Hematopoietic multipotent progenitor cell treated with erythropoietin and hydrocortisone succinate and interleukin-3 and kit ligand, for 15 days (in vitro differentiated cells): ENCODE results near the gene TRAF6.
"Not testable (repeated sequence)": the region's sequence is repeated elsewhere in the genome, so short reads cannot be mapped to it uniquely, and the experiment has no call there.

Experiments used
- DNase-seq: peaks from one replicate; pipeline ENCODE4 v3.0.0-alpha.2; 2015; ENCODE audit warnings: low spot score

TRAF6 gene, protein sequence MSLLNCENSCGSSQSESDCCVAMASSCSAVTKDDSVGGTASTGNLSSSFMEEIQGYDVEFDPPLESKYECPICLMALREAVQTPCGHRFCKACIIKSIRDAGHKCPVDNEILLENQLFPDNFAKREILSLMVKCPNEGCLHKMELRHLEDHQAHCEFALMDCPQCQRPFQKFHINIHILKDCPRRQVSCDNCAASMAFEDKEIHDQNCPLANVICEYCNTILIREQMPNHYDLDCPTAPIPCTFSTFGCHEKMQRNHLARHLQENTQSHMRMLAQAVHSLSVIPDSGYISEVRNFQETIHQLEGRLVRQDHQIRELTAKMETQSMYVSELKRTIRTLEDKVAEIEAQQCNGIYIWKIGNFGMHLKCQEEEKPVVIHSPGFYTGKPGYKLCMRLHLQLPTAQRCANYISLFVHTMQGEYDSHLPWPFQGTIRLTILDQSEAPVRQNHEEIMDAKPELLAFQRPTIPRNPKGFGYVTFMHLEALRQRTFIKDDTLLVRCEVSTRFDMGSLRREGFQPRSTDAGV

DNA sequence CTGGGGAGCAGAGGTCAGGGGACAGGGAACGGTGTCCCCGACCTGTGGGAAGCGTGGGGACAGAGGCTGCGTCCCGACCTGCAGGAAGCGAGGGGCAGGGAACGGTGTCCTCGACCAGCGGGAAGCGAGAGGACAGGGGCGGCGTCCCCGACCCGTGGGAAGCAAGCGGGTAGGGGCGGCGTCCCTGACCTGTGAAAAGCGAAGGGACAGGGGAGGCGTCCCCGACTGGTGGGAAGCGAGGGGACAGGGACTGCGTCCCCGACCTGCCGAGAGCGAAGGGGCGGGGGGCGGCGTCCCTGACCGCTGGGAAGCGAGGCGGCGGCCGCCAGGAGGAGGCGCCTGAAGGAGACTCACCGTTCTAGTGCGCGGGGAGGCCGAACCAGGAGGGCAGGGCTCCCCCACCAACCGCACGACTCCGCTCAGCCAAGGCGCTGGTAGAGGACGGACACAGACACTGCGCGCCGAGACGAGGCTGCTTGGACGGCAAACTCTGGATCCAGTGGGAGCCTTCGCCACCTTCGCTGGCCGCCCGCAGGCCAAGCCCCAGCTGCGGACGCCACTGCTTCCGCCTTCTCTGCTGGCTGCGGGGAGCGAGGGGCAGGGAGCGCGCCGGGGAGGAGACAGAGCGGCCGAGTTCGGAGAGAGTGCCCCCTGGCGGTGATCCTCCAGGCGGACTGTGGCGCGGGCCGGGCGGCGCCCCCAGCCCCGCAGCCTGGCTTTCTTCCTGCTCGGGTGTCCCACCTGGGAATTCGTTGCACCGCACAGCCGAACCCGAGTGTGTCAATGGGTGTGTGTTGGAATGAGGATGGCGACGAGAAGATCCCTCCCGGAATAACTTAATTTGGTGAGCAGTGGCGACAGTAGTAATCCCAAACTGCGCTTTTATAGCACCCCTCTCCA lies at the start of gene TRAF6:
Gene TRAF6 (minus strand): TSS at position 579 of the 900 bp plus-strand sequence. CDS start 8,757 bp downstream, outside the sequence.
- DNase-seq = peak; percentile 86

DNA sequence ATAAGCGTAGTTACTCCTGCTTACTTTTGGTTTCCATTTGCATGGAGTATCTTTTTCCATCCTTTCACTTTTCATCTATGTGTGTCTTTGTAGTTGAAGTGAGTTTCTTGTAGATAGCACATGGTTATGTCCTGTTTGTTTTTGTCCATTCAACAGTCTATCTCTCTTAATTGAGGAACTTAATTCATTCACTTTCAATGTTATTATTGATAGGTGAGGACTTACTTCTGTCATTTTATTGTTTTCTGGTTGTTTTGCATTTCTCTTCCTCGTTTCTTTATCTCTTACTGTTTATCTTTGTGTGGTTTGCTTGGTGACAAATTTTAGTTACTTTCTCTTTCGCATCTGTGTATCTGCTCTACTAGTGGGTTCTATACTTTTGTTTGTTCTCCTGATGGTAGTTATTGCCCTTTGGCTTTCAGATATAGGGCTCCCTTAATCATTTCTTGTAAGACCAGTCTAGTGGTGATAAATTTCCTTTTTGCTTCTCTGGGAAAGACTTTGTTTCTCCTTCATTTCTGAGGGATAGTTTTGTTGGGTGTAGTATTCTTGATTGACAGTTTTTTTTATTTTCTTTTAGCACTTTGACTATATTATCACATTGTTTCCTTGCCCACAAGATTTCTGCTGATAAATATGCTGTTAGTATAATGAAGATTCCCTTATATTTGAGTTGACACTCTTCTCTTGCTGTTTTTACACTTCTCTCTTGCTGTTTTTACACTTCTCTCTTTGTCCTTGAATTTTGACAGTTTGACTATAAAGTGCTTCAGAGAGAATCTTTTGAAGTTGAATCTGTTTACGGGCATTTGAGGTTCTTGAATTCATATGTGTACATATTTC lies 48.7 kb upstream of the TRAF6 start:
- DNase-seq = no peak

DNA sequence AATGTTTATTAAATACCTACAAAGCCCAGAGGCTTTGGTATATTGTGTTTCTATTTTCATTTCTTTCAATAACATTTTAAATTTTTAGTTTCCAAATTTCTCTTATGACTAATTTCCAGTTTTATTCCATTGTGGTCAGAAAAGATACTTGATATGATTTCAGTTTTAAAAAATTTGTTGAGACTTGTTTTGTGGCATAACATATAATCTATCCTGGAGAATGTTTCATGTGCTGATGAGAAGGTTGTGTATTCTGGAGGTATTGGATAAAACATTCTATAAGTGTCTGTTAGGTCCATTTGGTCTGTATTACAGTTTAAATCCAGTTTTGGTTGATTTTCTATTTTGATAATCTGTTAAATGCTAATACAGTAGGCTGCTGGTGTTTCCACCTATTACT lies 47.9 kb upstream of the TRAF6 start:
- DNase-seq = no peak

DNA sequence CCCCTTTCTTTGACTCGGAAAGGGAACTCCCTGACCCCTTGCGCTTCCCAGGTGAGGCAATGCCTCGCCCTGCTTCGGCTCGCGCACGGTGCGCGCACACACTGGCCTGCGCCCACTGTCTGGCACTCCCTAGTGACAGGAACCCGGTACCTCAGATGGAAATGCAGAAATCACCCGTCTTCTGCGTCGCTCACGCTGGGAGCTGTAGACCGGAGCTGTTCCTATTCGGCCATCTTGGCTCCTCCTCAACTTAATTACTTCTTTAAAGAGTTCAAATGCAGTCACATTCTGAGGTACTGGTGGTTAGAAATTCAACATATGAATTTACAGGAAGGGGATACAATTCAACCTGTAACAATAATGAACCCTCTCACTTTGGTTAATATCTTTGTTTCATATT lies 47.3 kb upstream of the TRAF6 start:
- not testable (repeated sequence) for DNase-seq

DNA sequence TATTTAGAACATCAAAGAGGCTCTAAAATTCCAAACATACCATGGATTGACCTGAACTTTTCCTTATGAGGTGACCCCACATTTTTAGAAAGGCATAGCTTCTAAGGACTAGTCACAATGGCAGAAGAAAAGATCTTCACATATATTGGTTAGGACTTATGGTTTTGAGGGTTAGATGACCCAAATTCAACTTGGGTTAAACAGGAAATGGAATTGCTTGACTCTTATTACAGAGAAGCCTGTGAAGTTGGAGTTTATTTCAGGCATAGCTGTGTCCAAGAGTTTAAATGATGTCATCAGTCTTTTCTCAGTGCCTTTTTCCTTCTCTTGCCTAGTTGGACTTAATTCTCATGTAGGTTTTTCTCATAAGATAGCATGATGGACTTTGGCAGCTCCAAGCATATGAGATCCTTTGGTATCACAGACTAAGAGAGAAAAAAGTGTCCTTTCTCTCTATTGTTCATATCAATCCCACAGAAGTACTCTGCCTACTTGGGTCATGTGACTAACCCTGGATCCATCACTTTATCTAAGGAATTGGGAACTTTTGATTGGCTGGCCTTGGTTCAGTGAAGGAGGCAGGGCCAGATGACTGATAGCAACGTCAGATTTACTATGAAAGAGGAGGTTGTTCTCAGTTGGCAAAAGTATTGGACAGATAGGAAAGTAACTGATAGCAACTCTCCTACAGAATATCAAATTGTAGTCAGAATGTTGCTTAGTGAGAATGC lies 40.5 kb upstream of the TRAF6 start:
- no peak for DNase-seq

DNA sequence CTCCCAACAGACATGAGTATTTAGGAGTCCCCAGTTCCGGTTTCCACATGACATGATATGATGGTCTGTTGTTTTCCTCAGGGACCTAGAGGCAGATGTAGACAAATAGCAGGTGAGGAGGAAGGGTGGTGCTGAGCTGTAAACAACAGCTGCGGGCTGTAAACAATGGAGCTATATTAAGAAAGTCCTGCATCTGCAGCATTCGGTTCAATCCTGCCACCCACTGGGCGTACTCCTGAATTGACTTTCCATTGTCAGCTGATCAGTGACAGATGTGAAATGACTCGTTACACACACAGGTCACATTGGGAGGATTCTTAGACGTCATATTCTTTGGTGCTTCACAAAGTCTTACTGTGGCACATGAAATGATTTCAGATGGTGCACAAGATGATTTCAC lies 30.9 kb upstream of the TRAF6 start:
- DNase-seq = no peak

DNA sequence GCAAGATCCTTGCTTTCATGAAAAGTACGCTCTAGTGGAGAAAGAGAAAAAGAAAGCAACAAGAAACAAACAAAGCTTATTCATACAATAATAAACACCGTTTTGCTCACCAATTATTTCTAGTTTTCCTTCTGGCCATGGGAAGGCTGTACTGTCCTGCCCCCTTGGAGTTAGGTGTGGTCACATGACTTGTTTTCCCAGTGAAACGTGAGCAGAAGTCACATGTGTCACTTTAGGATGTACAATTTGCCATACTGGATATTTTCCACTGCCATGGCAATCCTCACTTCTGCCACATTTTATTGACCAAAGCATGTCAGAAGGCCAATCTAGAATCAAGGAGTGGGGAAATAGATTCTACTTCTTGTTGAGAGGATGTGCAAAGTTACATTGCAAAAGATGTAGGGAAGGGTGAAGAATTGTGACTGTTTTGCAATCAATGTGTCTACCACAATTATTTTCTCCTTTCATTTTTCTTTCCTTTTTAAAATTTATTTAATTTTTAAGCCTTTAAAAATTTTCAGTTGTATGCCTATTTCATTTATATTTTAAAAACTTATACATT lies 24.3 kb upstream of the TRAF6 start:
- no peak for DNase-seq

DNA sequence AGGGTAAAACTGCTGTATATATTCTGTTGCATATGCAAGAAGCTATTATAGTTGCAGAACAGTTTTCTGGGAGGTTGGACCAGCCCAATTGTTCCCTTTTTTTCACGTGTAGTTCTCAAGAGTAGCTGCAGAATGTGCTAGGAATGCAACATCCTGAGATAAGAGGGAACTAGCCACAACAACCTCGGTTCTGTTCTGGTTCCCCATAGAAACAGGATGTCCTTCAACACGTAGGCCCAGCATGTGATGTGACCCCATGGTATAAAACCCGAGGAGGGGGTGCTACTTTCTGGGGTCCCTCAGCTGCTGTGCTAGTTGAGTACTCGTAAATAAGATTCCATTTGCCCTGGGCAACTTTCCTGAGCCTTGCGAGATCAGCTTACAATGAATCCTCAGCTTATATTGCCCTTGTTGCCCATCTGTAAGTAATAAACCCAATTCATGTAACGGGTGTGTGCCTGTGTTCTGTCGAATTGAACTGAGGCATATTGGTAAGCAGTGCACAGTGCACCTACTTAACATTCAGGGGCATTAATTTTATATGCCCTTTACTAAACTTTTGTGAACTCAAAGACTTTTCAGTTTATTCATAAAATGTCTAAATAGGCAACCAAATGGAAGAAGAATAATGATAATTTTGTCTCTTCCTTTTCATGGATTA lies 23.0 kb upstream of the TRAF6 start:
- DNase-seq = no peak

DNA sequence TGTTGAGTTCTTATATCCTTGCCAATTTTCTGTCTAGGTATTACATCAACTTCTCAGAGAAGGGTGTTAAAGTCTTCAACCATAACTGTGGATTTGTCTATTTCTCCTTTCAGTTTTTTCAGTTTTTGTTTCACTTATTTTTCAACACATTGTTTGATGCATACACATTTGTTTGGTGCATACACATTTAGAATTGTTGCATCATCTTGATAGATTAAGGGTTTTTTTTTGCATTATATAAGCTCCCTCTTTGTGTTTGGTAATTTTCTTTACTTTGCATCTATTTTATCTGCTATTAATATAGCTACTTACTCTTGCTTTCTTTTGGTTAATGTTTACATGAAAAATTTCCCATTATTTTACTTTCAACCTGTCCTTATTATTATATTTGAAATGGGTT lies 20.8 kb upstream of the TRAF6 start:
- no peak for DNase-seq

DNA sequence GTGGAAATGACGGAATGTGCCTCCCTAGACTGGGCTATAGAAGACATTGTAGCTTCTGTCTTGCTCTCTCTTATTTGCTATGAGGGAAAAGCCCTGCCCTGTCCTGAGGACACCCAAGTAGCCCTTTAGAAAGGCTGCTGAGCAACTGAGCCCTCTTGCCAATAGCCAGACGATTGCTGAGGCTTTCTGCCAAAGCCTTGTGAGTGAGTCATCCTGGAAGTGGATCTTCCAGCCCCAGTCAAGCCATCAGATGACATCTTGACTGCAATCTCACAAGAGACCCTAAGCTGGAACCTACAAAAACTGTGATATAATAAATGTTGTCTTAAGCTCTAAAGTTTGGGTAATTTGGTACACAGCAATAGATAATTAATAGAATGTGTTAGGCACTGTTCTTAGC lies 3.9 kb upstream of the TRAF6 start:
- DNase-seq = no peak

DNA sequence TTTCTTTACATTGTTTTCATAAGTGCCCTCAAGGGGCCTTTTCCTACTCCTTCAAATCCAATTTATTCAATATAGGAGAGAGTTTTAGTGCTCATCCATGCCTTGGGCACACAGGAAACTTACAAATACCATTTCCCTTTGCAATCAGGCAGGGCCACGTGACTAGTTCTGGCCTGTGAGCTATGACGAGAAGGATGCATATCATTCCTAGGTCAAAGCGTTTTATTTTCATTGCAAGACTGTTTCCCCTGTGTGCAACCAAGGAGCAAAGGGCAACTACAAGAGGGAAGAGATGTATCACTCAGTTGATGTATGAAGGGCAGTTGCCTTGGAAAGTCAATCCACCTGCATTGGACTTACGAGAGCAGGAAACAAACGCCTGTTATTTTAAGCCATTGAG lies 1.9 kb upstream of the TRAF6 start:
- DNase-seq = no peak

DNA sequence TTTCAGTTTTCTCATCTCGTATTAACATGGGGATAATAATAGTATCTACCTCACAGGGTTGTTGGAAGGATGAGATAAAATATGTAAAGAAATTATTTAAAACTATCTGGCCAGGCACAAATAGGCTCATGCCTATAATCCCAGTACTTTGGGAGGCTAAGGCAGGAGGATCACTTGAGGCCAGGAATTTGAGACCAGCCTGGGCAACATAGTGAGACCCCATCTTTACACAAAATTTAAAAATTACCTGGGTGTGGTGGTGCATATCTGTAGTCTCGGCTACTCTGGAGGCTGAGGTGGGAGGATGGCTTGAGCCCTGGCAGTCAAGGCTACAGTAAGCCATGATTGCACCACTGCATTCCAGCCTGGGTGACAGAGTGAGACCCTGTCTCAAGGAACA lies 990 bp upstream of the TRAF6 start:
- not testable (repeated sequence) for DNase-seq

DNA sequence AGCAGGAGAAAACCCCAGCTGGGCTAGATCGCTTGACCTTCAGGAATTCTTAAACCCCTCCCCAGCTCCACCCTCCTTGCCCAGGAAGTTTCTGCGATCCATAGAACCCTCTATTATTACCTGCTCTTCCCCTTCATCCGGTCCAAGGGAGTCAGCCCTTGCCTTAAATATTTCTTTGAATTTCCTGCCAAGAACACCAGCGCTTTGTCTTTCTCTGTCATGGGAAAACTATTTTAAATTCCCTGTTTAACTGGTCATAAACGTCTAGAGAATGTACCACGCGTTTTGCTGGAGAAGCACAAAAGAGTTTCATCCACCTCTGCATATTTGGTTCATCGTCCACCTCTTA lies 496 bp upstream of the TRAF6 start:
- no peak for DNase-seq

DNA sequence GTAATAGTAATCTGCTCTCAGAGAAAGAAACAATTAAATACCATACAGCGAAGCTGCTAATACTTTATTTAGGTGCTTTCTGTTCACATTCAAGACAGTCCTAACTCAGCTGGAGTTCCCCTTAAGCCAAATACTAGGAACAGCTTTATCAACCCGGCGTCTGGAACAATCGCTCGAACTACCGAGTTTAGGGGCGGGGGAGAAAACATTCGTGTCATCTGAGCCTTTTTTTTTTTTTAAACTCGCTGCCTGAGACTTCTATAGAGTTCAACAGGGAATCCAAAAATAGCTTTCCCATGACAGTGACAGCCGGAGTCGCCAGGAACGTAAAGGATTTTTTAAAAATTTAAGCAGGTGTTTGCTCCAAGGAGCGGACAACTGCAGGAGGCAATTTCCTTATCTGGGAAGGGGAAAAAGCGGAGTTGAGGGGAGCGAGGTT lies 852 bp downstream of the TRAF6 start:
- DNase-seq = peak; percentile 58

DNA sequence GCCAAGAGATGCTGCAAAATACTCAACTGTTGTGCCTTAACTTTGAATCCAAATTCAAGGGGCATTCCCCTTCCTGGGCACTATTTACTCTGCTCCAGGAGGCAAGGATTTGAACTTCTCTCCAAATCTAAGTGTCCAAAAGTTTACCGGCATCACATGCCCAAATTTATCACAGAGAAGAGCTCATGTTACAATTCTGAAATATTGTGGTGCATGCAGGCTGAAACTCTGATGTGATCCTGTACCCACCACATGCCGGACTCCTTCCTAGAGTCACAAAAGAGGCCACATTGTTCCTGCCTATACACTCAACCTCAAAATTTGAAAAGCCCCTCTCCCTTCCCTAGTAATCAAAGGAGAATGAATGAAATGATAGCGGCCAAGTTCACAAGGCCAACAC lies 1.3 kb downstream of the TRAF6 start:
- DNase-seq = no peak

DNA sequence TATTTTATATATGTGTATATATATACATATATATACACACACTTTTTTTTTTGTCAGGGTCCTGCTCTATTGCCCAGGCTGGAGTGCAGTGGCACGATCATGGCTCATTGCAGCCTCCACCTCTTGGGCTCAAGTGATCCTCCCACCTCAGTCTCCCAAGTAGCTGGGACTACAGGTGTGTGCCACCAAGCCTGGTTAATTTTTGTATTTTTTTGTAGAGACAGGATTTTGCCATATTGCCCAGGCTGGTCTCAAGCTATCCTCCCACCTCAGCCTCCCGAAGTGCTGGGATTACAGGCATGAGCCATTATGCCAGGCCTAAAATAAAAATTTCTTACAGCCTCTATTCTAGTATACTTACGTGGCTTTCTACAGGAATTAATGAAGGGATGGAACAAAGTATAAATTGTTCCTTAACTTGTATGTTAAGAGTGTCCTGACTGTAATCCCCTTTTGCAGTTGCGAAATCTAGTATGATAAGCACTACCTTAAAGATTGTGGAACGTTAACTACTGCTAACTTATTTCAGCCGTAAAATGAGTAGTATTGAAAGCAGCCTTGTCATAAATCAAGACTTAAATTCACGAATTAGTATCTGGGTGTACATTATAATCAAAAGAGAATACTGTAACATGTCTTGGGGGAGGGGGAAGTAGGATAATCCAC lies 2.1 kb downstream of the TRAF6 start:
- no peak for DNase-seq

DNA sequence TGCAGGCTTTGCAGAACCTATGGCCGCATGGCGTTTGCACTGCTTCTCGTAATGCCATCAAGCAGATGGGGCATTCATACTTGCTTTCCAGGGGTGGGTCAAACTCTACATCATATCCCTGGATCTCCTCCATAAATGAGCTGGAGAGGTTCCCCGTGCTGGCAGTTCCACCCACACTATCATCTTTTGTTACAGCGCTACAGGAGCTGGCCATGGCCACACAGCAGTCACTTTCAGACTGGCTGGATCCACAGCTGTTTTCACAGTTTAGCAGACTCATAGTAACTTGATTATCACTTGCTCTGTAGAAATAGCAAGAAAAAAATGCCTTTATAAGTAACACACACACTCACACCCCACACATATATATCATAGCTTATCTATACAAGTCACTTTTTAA lies 8.8 kb downstream of the TRAF6 start:
- no peak for DNase-seq

DNA sequence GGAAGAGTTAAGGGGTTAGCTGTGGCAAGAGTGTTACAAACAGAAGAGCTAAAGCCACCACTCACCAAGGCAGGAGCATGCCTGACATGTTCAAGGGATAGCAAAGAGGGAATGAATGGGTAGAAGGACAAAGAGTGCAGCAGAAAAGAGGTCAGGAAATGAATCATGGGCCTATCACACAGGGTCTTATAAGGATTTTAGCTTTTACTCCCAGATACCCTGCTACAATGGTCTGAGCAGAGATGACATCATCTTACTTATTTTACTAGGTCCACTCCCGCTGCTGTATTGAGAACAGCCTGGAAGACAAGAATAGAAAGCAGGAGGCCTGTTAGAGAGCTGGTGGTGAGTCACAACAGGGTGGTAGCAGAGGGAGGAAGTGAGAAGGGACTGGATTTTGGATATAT lies 9.8 kb downstream of the TRAF6 start:
- no peak for DNase-seq

DNA sequence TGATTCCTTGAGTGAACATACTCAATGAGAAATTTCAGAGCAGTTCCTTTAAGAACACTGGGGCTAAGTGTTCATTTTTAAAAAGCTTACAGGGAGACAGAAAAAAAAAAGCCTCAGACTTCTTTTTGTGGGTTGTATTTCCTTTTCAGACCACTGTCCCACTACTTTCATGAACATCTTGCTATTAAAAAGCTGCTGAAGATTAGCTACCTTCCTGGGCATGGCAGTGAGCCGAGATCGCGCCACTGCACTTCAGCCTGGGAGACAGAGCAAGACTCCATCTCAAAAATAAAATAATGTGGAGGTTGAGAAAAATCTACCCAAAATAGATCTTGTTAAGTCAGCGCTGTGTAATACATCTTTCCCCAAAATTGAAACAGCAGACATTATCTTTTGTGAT lies 10.8 kb downstream of the TRAF6 start:
- no peak for DNase-seq

DNA sequence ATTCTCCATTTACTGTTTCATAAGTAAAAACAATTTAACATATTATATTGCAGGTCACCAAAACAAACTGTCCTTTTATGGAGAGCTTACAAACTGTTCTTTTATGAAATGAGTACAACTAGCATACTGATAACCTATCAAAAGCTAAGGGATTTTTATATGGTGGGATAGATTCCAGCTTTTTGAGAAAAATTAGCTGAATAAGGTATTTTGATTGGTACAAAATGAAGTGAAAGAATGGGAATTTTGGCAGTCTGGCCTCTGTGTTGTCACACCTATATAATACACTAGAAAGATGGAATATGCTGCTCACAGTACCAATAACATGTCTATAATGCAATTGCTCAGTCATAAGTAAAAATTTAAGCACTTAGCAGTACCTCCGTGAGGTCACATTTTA lies 11.4 kb downstream of the TRAF6 start:
- no peak for DNase-seq
